Gastroesophageal sphincter (tissue), 3 donors: ENCODE measurements around the gene SLC25A44.

ENCODE experiments used
- POLR2A ChIP-seq, 2 donors: fragments of 450-650 bp; IDR thresholded peaks; one replicate each; pipeline ENCODE4 v1.6.1; 2017; ENCODE audit warnings: antibody characterized with exemption in 2 of 2, mild to moderate bottlenecking in 2 of 2, moderate library complexity in 1 of 2
- POLR2AphosphoS5 ChIP-seq: sonication (generic); formaldehyde crosslinking; IDR thresholded peaks from one replicate; pipeline ENCODE4 v1.6.1; 2017; ENCODE audit warnings: antibody characterized with exemption
- TF ChIP-seq, protein P1 (sequence below), 4 experiments: fragments of 200-600 bp in 2 of 4; fragments of 450-650 bp in 2 of 4; sonication (generic) in 1 of 4; IDR thresholded peaks; one replicate each; pipeline ENCODE4 v1.5.1; 2017 to 2019; ENCODE audit warnings: antibody characterized with exemption in 4 of 4, mild to moderate bottlenecking in 2 of 4, moderate library complexity in 2 of 4

- TF ChIP-seq POLR2AphosphoS5 (no peak), POLR2A (IDR thresholded peaks at IDR 0.05) (no peak)
- TF ChIP-seq, protein P1, sequence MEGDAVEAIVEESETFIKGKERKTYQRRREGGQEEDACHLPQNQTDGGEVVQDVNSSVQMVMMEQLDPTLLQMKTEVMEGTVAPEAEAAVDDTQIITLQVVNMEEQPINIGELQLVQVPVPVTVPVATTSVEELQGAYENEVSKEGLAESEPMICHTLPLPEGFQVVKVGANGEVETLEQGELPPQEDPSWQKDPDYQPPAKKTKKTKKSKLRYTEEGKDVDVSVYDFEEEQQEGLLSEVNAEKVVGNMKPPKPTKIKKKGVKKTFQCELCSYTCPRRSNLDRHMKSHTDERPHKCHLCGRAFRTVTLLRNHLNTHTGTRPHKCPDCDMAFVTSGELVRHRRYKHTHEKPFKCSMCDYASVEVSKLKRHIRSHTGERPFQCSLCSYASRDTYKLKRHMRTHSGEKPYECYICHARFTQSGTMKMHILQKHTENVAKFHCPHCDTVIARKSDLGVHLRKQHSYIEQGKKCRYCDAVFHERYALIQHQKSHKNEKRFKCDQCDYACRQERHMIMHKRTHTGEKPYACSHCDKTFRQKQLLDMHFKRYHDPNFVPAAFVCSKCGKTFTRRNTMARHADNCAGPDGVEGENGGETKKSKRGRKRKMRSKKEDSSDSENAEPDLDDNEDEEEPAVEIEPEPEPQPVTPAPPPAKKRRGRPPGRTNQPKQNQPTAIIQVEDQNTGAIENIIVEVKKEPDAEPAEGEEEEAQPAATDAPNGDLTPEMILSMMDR (IDR thresholded peaks at IDR 0.05) = no peak
Observed at GRCh38 chr1:156253634-156254033, 59.7 kb downstream of the SLC25A44 start.
